NCI-H2029 (cell line): ENCODE measurements around the gene EVC2.

Experiments
- DNase-seq: peaks from one replicate; lab custom pipeline; 2025; lab: John Stamatoyannopoulos, UW

Gene EVC2

GRCh38 chr4:5666741-5667140, 41.6 kb downstream of the EVC2 start:
- DNase-seq = no peak

- DNase-seq = no peak
These were observed 43.6 kb downstream of the EVC2 start for GRCh38 chr4:5664778-5665177.

GRCh38 chr4:5662555-5662954, 45.8 kb downstream of the EVC2 start:
- DNase-seq = no peak

- no peak for DNase-seq
These were observed 47.1 kb downstream of the EVC2 start for GRCh38 chr4:5661237-5661636.

GRCh38 chr4:5660185-5660584, 48.2 kb downstream of the EVC2 start:
- DNase-seq = no peak

- DNase-seq = no peak
These were observed 49.4 kb downstream of the EVC2 start for GRCh38 chr4:5658974-5659373.

- no peak for DNase-seq
These were observed 51.9 kb downstream of the EVC2 start for GRCh38 chr4:5656415-5656814.

GRCh38 chr4:5654791-5655190, 53.6 kb downstream of the EVC2 start:
- no peak for DNase-seq

GRCh38 chr4:5651089-5651488, 57.3 kb downstream of the EVC2 start:
- no peak for DNase-seq

- DNase-seq = no peak
These were observed 58.3 kb downstream of the EVC2 start for GRCh38 chr4:5650040-5650439.

- DNase-seq = no peak
These were observed 61.0 kb downstream of the EVC2 start for GRCh38 chr4:5647351-5647750.

GRCh38 chr4:5640096-5640495, 68.3 kb downstream of the EVC2 start:
- DNase-seq = no peak

- no peak for DNase-seq
These were observed 68.8 kb downstream of the EVC2 start for GRCh38 chr4:5639556-5639955.

- DNase-seq = no peak
These were observed 69.4 kb downstream of the EVC2 start for GRCh38 chr4:5638976-5639375.

- no peak for DNase-seq
These were observed 70.0 kb downstream of the EVC2 start for GRCh38 chr4:5638316-5638715.

GRCh38 chr4:5636766-5637670, 71.3 kb downstream of the EVC2 start:
- no peak for DNase-seq

GRCh38 chr4:5635826-5636195, 72.5 kb downstream of the EVC2 start:
- DNase-seq = no peak

- no peak for DNase-seq
These were observed 75.8 kb downstream of the EVC2 start for GRCh38 chr4:5632571-5632970.

- no peak for DNase-seq
These were observed 76.3 kb downstream of the EVC2 start for GRCh38 chr4:5632066-5632440.

GRCh38 chr4:5631352-5632065, 76.8 kb downstream of the EVC2 start:
- no peak for DNase-seq

- no peak for DNase-seq
These were observed 77.6 kb downstream of the EVC2 start for GRCh38 chr4:5630762-5631161.

GRCh38 chr4:5629542-5629941, 78.8 kb downstream of the EVC2 start:
- no peak for DNase-seq

GRCh38 chr4:5626913-5627312, 81.4 kb downstream of the EVC2 start:
- no peak for DNase-seq

GRCh38 chr4:5622596-5622995, 85.8 kb downstream of the EVC2 start:
- no peak for DNase-seq
